HG02852 (cell line): ENCODE data around the gene SBNO2.

Experiments used
- ATAC-seq: cut with Tn5 transposase; IDR thresholded peaks from one replicate; pipeline ENCODE4 v1.9.1; 2021; ENCODE audit warnings: mild to moderate bottlenecking, moderate library complexity; ENCODE audit not compliant: unreplicated experiment

Gene SBNO2

GRCh38 chr19:1108291-1109031 lies 65.6 kb downstream of the SBNO2 start:
- ATAC-seq = no peak

GRCh38 chr19:1107661-1108261 lies 66.3 kb downstream of the SBNO2 start:
- no peak for ATAC-seq

DNA sequence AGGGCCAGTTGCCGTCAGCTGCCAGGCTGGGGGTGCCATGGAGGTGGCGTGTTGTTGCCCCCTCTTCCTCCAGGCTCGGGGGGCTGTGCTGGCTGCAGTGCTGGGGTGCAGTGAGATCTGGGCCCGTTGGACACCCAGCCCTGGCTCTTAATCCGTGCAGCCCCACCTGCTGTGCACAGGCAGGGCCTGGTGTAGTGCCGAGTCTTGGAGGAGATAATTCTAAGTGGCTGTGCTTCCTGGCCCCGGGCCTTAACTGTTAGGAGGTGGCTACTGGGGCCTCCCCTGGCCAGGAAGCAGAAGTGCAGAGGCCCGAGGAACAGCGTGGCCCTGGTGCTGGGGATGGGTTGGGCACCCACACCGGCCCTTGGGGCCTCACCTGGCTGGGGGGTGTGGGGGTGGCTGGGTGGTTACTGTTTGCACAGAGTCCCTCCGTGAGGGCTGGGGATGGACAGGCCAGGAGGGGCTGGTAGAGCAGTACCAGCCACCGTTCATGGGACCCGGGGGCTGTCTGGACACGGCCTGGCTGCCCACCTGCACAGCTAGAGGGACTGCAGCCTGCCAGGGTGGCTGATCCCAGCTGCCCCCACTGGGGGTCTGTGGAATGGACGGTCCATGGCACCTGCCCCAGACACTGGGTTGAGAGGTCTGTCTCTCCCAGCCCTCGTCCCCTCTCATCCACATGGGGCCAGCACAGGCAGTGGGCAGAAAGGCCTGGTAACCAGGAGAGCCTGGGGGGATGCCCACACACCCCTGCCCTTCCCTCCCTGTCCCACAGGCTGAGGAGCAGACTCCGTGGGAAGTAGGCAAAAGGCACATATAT lies 67.0 kb downstream of the SBNO2 start:
- no peak for ATAC-seq

DNA sequence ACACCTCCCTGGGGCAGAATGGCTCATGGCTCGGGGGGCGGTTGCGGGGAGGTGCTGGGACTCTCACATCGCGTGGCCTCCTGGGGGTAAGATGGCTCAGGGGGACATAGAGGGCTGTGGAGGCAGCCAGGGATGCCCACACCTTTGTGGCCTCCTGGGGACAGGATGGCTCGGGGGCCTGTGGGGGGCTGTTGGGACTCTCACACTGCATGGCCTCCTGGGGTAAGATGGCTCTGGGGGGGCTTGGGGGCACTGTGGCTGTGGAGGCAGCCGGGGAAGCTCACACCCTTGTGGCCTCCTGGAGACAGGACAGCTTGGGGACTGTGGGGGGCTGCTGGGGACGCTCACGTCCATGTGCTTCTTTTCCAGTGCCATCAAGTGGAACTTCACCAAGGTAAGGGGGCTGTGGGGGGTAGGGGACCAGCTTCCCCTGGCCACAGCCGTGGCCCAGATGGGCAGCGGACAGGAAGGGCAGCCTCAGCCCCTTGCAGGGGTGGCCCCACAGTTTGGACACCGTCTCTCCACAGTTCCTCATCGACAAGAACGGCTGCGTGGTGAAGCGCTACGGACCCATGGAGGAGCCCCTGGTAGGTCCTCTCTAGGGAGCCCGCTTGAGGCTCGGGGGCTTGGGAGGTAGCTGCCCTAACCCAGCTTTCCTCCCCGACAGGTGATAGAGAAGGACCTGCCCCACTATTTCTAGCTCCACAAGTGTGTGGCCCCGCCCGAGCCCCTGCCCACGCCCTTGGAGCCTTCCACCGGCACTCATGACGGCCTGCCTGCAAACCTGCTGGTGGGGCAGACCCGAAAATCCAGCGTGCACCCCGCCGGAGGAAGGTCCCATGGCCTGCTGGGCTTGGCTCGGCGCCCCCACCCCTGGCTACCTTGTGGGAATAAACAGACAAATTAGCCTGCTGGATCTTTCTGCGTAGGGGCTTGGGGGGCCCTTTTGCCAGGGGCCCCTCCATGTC lies 67.9 kb downstream of the SBNO2 start:
- ATAC-seq = no peak

DNA sequence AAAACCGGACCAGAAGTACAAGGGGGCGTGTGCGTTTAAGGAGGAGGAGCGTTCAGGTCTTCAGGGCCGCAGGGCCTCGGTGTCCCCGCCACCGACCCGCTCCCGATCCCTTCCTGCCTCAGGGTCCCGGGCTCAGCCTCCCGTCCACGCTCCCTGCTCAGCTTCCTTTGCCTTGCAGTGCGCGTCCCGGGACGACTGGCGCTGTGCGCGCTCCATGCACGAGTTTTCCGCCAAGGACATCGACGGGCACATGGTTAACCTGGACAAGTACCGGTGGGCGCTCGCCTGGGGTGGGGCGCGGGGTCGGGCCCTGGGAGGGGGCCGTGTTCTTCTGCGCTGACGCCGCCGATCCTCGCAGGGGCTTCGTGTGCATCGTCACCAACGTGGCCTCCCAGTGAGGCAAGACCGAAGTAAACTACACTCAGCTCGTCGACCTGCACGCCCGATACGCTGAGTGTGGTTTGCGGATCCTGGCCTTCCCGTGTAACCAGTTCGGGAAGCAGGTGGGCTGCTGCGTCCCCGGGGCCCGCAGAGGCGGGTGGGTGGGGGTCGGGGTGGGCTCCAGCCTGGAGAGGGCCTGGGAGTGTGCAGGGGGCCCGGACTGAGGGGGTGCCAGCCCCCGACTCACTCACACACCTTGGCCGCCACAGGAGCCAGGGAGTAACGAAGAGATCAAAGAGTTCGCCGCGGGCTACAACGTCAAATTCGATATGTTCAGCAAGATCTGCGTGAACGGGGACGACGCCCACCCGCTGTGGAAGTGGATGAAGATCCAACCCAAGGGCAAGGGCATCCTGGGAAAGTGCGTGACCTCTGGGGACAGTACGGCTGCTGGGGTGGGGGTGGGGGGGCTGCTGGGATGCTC lies 68.8 kb downstream of the SBNO2 start:
- no peak for ATAC-seq

DNA sequence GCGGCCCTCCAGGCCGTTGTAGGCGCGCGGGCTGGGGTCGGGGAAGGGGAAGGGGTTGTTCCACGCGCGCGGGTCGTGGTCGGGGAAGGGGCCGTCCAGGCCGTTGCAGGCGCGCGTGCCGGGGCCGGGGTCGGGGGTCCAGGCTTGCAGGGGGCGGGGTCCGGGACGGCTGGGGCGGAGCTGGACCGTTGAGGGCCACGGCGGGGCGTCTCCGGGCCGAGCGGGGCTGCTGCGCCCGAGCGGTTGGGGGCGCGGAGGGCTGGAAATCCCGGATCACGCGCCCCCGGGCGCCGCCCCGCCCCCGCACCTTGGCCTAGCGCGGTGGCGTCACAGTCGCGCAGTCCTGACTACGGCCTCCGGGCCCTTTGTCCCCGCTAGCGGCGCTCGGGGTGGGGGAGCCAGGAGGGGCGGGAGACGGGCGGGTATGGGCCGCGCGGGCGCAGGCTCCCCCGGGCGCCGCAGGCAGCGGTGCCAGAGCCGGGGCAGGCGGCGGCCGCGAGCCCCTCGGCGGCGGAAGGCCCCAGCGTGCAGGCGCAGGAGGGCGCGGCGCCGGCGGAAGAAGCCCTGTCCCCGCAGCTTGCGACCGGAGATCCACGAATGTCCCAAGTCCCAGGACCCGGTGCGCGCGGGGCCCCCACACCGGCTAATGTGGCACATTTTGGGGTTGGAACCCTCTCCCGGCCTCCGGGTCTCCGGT lies 69.6 kb downstream of the SBNO2 start:
- peak; percentile 28 for ATAC-seq

DNA sequence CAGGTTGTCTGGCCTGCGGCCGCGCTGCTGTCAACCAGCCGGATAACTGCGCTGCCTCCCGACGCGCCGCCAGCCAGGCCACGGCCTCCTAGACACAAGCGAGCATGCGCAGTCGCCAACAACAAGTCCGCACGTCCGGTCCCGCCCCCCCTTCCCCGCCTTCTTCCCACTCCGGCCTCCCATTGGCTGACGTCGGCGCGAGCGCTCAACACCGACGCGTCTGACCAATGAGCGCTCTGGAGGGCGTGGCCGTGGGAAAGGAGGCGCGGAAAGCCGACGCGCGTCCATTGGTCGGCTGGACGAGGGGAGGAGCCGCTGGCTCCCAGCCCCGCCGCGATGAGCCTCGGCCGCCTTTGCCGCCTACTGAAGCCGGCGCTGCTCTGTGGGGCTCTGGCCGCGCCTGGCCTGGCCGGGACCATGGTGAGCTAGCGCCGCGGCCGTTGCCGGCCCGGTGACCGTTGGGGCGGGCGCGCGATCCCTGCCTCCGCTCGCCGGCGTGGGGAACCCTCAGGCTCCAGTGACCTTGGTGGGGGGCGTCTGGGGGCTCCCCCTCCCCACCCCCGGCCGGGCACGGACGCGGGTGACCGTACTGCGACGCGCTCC lies 70.3 kb downstream of the SBNO2 start, which contains the start of gene GPX4:
TSS of gene GPX4 (plus strand) at position 287 of the 603 bp plus-strand sequence. CDS start at position 337, 50 bp downstream.
- peak; percentile 66 for ATAC-seq

- no peak for ATAC-seq
Observed at GRCh38 chr19:1103132-1103707, 70.8 kb downstream of the SBNO2 start.

GRCh38 chr19:1102407-1103131 lies 71.5 kb downstream of the SBNO2 start:
- no peak for ATAC-seq

DNA sequence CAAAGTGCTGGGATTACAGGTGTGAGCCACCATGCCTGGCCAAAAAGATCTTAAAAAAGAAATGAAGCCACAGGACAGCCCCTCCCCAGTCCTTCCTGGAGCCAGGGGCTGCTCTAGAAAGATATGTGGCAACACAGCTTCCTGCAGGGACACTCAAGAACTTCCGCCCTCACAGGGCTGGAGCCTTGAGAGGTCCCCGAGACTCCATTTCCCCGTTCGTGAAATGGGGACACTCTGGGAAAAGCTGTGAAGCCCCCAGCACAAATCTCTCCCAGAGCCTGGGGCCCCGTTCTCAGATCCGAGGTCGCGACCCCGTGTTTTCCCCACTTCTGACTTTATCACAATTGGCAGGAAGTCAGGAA lies 72.8 kb downstream of the SBNO2 start:
- ATAC-seq = no peak

GRCh38 chr19:1098177-1099051 lies 75.7 kb downstream of the SBNO2 start:
- ATAC-seq = no peak

GRCh38 chr19:1097810-1098176 lies 76.3 kb downstream of the SBNO2 start:
- ATAC-seq = no peak

DNA sequence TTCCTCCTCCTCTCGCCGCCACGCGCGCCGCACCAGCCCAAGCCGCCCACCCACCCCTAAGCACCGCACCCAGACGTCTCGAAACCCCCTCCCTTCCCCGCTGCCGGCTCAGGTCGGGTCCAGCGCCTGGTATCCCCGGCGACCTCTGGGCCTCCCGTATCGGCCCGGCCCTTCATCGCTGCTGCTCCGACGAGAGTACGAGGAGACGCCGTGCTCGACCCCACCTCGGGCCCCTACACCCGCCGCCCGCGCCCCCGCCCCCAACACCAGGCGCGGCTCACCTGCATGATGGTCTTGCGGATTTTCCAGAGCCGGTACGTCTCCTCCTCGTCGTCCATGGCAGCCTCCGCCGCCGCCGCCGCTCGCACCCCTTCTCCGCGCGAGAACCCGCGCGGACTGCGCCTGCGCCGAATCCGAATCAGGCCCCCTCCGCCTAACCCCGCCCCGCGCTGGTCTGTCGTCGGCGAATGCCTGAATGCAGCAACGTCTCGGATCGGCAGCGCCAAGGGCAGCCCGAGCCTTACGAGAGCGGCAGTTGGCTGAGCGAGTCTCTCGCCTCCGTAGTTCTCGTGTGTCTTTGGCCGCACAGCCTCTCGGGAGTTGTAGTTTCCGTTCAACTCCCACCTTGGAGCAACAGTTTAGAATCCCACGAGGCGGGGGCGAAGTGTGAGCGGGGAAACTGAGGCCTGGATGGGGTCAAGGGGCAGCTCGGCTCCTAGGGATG lies 78.9 kb downstream of the SBNO2 start, which contains the start of gene POLR2E:
TSS of gene POLR2E (minus strand) at position 398 of the 724 bp plus-strand sequence. CDS start at position 338, 60 bp downstream.
- ATAC-seq = peak; percentile 66

DNA sequence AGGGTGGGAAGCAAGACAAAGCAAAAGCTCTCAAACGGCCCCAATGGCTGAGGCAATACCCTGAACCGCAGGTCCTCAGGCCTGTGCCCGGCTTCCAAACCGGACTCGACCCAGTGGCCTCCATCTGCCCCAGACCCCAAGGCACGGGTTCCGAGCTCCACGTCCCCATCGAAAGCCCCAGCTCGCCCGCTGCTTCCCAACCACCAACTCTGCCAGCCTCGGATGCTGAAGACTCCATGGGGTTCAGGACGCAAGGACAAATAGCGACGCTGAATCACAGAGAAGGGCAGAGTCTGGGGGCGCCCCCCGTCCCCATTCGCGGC lies 79.5 kb downstream of the SBNO2 start:
- ATAC-seq = no peak

DNA sequence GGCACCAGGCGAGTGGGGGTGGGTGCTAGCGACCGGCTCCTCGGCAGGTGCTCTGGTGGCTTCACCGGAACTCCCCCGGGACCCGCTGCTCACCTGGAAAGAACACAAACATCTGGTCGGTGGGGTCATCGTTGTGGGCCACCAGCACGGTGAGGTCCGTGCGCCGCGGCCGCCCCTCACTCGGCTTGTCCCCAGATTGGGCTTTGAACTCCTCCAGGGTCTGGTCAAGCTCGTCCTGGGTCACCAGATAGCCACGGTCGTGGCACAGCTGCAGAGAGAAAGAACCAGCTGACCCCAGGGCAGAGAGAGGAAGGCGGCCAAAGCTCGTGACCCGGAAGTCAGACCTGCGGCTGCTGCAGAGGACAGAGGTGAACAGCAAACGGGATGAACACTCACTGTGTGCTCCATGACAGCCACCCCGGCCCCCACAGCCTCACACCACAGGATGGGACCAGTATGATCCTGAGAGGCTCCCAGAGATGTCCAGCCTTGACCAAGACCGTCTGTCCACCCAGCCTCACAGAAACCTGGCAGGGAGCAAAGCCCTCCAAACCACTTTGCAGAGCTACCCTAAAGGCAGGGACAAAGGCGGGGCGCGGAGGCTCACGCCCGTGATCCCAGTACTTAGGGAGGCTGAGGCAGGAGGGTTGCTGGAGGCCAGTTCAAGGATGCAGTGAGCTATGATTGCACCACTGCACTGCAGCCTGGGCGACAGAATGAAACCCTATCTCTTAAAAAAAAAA lies 80.1 kb downstream of the SBNO2 start:
- no peak for ATAC-seq
